HepG2 (cell line): Measurements from ENCODE around the gene RSPRY1. TPM values are rescaled to one million over a fixed set of nuclear protein-coding genes. Genes with fewer than 3 reads are reported as not detected.

Experiments
- ATAC-seq: fragments of 200-7000 bp; cut with Tn5 transposase; 3 replicates; pipeline ENCODE4 v1.9.1; 2020; ENCODE audit warnings: mild to moderate bottlenecking, moderate library complexity
- BruUV-seq: library from RNA; stranded (reverse); fragments of 400-500 nt; replicated peaks from 2 replicates; lab custom pipeline; 2021; lab: Mats Ljungman, UMichigan
- CTCF ChIA-PET: fragments of 300-600 bp; formaldehyde crosslinking; extraction: SDS; loops from one replicate; lab custom pipeline; 2021; ENCODE audit warnings: low total read pairs, inconsistent platforms, low intra/inter-chr PET ratio; lab: Yijun Ruan, JAX
- POLR2A ChIA-PET: fragments of 350-600 bp; sonication (Branson Sonifier 250); formaldehyde crosslinking; loops from one replicate; lab custom pipeline; 2020; ENCODE audit warnings: antibody characterized with exemption, inconsistent platforms; lab: Yijun Ruan, JAX
- DNase-seq: peaks from one replicate; pipeline ENCODE4 v3.0.0-alpha.2; 2015; ENCODE audit warnings: low spot score
- FAIRE-seq: peaks from 3 replicates; lab custom pipeline; 2011; peaks lifted over from hg19 to GRCh38; lab: Jason Lieb, UNC
- H2AFZ ChIP-seq: one replicate; pipeline ENCODE4 v1.6.1; 2011; ENCODE audit warnings: low read length, inconsistent platforms
- H3K27ac ChIP-seq: fragments of 300-600 bp; 3 replicates; pipeline ENCODE4 v1.8.0; 2011; ENCODE audit warnings: mixed run types, mild to moderate bottlenecking, mixed read lengths, low read length, inconsistent platforms; ENCODE audit not compliant: insufficient read depth; ENCODE audit errors: extremely low read length
- H3K27me3 ChIP-seq, 2 experiments: fragments of 200-600 bp in 1 of 2; 2 replicates in 1 of 2; 3 replicates in 1 of 2; pipeline versions ENCODE4 v1.6.0 to v1.8.0; 2011; ENCODE audit warnings: low read length in 2 of 2, mild to moderate bottlenecking in 2 of 2, moderate library complexity in 2 of 2, inconsistent platforms in 1 of 2; ENCODE audit not compliant: insufficient read depth in 2 of 2, control insufficient read depth in 1 of 2
- H3K36me3 ChIP-seq, 2 experiments: fragments of 200-600 bp in 1 of 2; replicated peaks in 1 of 2; 2 replicates in 1 of 2; 3 replicates in 1 of 2; pipeline versions ENCODE4 v1.5.1 to v1.8.0; 2011; ENCODE audit warnings: low read length in 2 of 2, inconsistent platforms in 1 of 2; ENCODE audit not compliant: insufficient read depth in 2 of 2, control insufficient read depth in 1 of 2
- H3K4me1 ChIP-seq: 2 replicates; pipeline ENCODE4 v1.5.1; 2012; ENCODE audit warnings: low read length, inconsistent platforms; ENCODE audit not compliant: insufficient read depth
- H3K4me2 ChIP-seq: 2 replicates; pipeline ENCODE4 v1.6.0; 2011; ENCODE audit warnings: low read depth, low read length, inconsistent platforms
- H3K4me3 ChIP-seq, 3 experiments: fragments of 200-600 bp in 1 of 3; sonication (generic), shearing (Covaris generic) in 1 of 3; replicated peaks in 1 of 3; 2 replicates each; pipeline ENCODE4 v1.5.1; 2011 to 2016; ENCODE audit warnings: low read length in 3 of 3, inconsistent platforms in 2 of 3, low read depth in 2 of 3, mild to moderate bottlenecking in 2 of 3, control low read depth in 1 of 3, mixed read lengths in 1 of 3; ENCODE audit not compliant: insufficient read depth in 1 of 3
- H3K79me2 ChIP-seq: one replicate; pipeline ENCODE4 v1.6.1; 2011; ENCODE audit warnings: low read length, inconsistent platforms; ENCODE audit not compliant: insufficient read depth
- H3K9ac ChIP-seq: 2 replicates; pipeline ENCODE4 v1.6.0; 2011; ENCODE audit warnings: mild to moderate bottlenecking, low read depth, low read length, inconsistent platforms; ENCODE audit not compliant: insufficient read depth
- H3K9me3 ChIP-seq: 2 replicates; pipeline ENCODE4 v1.5.1; 2012; ENCODE audit warnings: mild to moderate bottlenecking, low read length
- H4K20me1 ChIP-seq: 2 replicates; pipeline ENCODE4 v1.6.0; 2011; ENCODE audit warnings: inconsistent platforms, mild to moderate bottlenecking, low read length, moderate library complexity; ENCODE audit not compliant: insufficient read depth
- ATM ChIP-seq: fragments of 450-650 bp; IDR thresholded peaks from 2 replicates; pipeline ENCODE4 v1.7.1; 2017; ENCODE audit warnings: mild to moderate bottlenecking, borderline replicate concordance
- CBFB ChIP-seq: sonication (generic); formaldehyde crosslinking; IDR thresholded peaks from 2 replicates; pipeline ENCODE4 v1.4.0; 2020; ENCODE audit warnings: missing genetic modification reagents
- CBX2 ChIP-seq, 2 experiments: fragments of 200-600 bp in 1 of 2; sonication (generic); formaldehyde crosslinking in 1 of 2; IDR thresholded peaks; 2 replicates each; pipeline versions ENCODE4 v1.7.0 to v1.8.1; 2018 to 2022; ENCODE audit warnings: low read depth in 2 of 2, low read length in 1 of 2, mild to moderate bottlenecking in 1 of 2, missing genetic modification reagents in 1 of 2
- CEBPG ChIP-seq: IDR thresholded peaks from 2 replicates; pipeline ENCODE4 v1.6.1; 2016
- CREB1 ChIP-seq, 2 experiments: fragments of 450-650 bp in 1 of 2; IDR thresholded peaks; 2 replicates each; pipeline ENCODE4 v1.6.1; 2016 to 2017; ENCODE audit warnings: control low read depth in 1 of 2, mild to moderate bottlenecking in 1 of 2, missing compliant biosample characterization in 1 of 2, missing genetic modification characterization in 1 of 2
- ETV6 ChIP-seq: sonication (generic); formaldehyde crosslinking; conservative IDR thresholded peaks from 2 replicates; pipeline ENCODE4 v1.4.0; 2020; ENCODE audit warnings: missing genetic modification reagents
- KDM5B ChIP-seq: sonication (generic); formaldehyde crosslinking; IDR thresholded peaks from 2 replicates; pipeline ENCODE4 v1.4.0; 2020; ENCODE audit warnings: missing genetic modification reagents, mild to moderate bottlenecking, borderline replicate concordance
- LCORL ChIP-seq, 2 experiments: fragments of 450-650 bp in 1 of 2; sonication (generic) in 1 of 2; formaldehyde crosslinking in 1 of 2; IDR thresholded peaks; 2 replicates each; pipeline versions ENCODE4 v1.5.0 to v1.6.1; 2017 to 2020; ENCODE audit warnings: antibody characterized with exemption in 1 of 2, missing genetic modification reagents in 1 of 2
- RFX3 ChIP-seq: IDR thresholded peaks from 2 replicates; pipeline ENCODE4 v1.6.1; 2016; ENCODE audit warnings: missing biosample characterization, missing genetic modification reagents
- TCF12 ChIP-seq, 2 experiments: fragments of 450-650 bp in 1 of 2; sonication (generic) in 1 of 2; formaldehyde crosslinking in 1 of 2; IDR thresholded peaks; 2 replicates each; pipeline versions ENCODE4 v1.6.1 to v1.8.0; 2017 to 2022; ENCODE audit warnings: antibody characterized with exemption in 1 of 2, mild to moderate bottlenecking in 1 of 2, missing genetic modification reagents in 1 of 2, moderate library complexity in 1 of 2
- TOE1 ChIP-seq: sonication (generic); formaldehyde crosslinking; IDR thresholded peaks from 2 replicates; pipeline ENCODE4 v1.4.0; 2020; ENCODE audit warnings: mild to moderate bottlenecking, missing genetic modification reagents
- YEATS2 ChIP-seq: sonication (generic); formaldehyde crosslinking; IDR thresholded peaks from 2 replicates; pipeline ENCODE4 v1.4.0; 2020; ENCODE audit warnings: missing genetic modification reagents, borderline replicate concordance
- ZNF20 ChIP-seq: sonication (generic); formaldehyde crosslinking; IDR thresholded peaks from 2 replicates; pipeline ENCODE4 v1.4.0; 2020; ENCODE audit warnings: mild to moderate bottlenecking, moderate library complexity, missing genetic modification reagents
- ZNF460 ChIP-seq: sonication (generic); formaldehyde crosslinking; IDR thresholded peaks from 2 replicates; pipeline ENCODE4 v1.5.1; 2020; ENCODE audit warnings: missing genetic modification reagents, mild to moderate bottlenecking, borderline replicate concordance
- ZNF772 ChIP-seq: sonication (generic); formaldehyde crosslinking; IDR thresholded peaks from 2 replicates; pipeline ENCODE4 v1.5.0; 2020; ENCODE audit warnings: mild to moderate bottlenecking, missing genetic modification reagents
- ZNF850 ChIP-seq: sonication (generic); formaldehyde crosslinking; conservative IDR thresholded peaks from 2 replicates; pipeline ENCODE4 v1.9.0; 2021; ENCODE audit warnings: mild to moderate bottlenecking, missing genetic modification reagents
- WGBS: methylation state at CpG from one replicate; pipeline ENCODE4 v1.1.6; 2017; ENCODE audit warnings: low lambda C conversion rate; 5-methylcytosine and 5-hydroxymethylcytosine counted together
- in situ Hi-C: cut with HindIII; loops from 2 replicates; pipeline ENCODE4 v1.10.0; 2017; ENCODE audit warnings: low pct_unique_long_range_greater_than_20kb; ENCODE audit not compliant: extremely low pct_ligation_motif_present
- intact Hi-C: fragments of 100-400 bp; cut with micrococcal nuclease; formaldehyde crosslinking; loops from one replicate; pipeline ENCODE4 v1.10.0; 2022; ENCODE audit not compliant: unreplicated experiment
- polyA plus RNA-seq, 8 experiments: library from polyadenylated mRNA; depleted of rRNA in 3 of 8; stranded (reverse) in 7 of 8; unstranded in 1 of 8; fragments of >200 nt; fragmentation: Illumina TruSeq in 4 of 8; extraction: Trizol in 4 of 8; gene quantifications; 2 replicates each; pipeline versions ENCODE4 v1.2.1 to v1.2.3, GENCODE V29; 2011 to 2016; ENCODE audit warnings: low read depth in 4 of 8, missing spikeins in 1 of 8, mixed read lengths in 1 of 8; ENCODE audit not compliant: insufficient read depth in 1 of 8
- total RNA-seq, 5 experiments: library from RNA; depleted of rRNA; stranded (reverse); fragments of >200 nt; fragmentation: Illumina TruSeq; extraction: Trizol; gene quantifications; 2 replicates each; pipeline ENCODE4 v1.2.3, GENCODE V29; 2016; ENCODE audit warnings: low read depth in 1 of 5
- TF ChIP-seq, protein P1 (sequence below): sonication (generic); formaldehyde crosslinking; IDR thresholded peaks from 2 replicates; pipeline ENCODE4 v1.5.1; 2020; ENCODE audit warnings: missing genetic modification reagents, mild to moderate bottlenecking, borderline replicate concordance
- TF ChIP-seq, protein P2 (sequence below): sonication (generic); formaldehyde crosslinking; IDR thresholded peaks from 2 replicates; pipeline ENCODE4 v1.4.0; 2020; ENCODE audit warnings: missing genetic modification reagents
- TF ChIP-seq, protein P3 (sequence below): sonication (generic); formaldehyde crosslinking; IDR thresholded peaks from 2 replicates; pipeline ENCODE4 v1.4.0; 2020; ENCODE audit warnings: missing genetic modification reagents

RSPRY1 gene
- total and polyA plus RNA-seq, 2 of the 13 experiments (the other 11 are each of a cell fraction or from before 2014, with no cell fraction given), result 53.4 to 61.0 TPM

DNA sequence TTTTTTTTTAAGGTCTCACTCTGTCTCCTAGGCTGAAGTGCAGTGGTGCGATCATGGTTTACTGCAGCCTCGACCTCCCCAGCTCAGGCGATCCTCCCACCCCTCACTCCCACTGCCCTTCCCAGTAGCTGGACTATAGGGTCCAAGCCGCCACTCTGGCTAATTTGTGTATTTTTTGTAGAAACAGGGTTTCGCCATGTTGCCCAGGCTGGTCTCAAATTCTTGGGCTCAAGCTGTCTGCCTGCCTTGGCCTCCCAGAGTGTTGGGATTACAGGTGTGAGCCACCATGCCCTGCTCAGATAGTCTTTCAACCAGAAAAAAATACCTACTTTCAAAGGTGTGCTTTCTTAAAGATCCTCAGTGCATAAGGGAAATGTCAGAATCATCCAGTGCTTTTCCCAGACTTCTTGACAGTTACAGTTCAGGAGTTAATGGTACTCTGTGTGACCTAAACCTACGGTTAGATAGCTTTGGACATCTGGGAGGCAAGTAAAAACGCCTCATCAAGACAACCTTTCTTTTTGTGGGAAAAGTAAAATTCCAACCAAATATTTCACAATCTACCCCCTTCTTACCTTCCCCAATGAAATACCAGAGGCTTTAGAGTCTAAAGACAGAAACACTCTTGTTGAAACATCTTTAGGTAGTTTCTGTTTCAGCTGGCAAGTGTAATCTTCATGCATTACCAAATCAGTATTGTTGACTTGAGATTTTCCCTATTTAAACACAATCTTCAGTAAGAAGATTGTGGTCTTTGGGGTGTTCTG is 6.8 kb downstream of the RSPRY1 start:
- POLR2A ChIA-PET, result interaction anchor here (1.6 kb wide), 1 partner anchor 59 kb away, joined by 3 read pairs; no protein-coding TSS in a partner anchor
- H3K9me3 ChIP-seq, result no peaks in the 10 kb centered on the region
- H3K27me3 ChIP-seq, result no peaks in the 10 kb centered on the region; a peak in 1 of 5 replicates
- peak; percentile 21 for DNase-seq
- ATAC-seq, result no peak
- in situ Hi-C loops, result no loop called here
- peaks cover 94% of the 10 kb centered on the region for H3K4me1 ChIP-seq
- CTCF ChIA-PET, result no interaction called here
- H3K27ac ChIP-seq, result peak overlapping the region; percentile 56
- peak overlapping the region; percentile 37 for H3K4me2 ChIP-seq
- BruUV-seq, result no TSS peak
- H3K9ac ChIP-seq, result peak overlapping the region; percentile 0; the same call in 1 of the 2 replicates
- no peak overlapping the region for H2AFZ ChIP-seq
- WGBS, result 41% methylated on average over 7 of the region's 7 CpGs
- peak overlapping the region in 1 of 3 experiments; percentile 23; a peak in 2 of 6 replicates for H3K4me3 ChIP-seq
- intact Hi-C loops, result no loop called here
- H3K79me2 ChIP-seq, result peaks cover 98% of the 10 kb centered on the region
- FAIRE-seq, result peak; percentile 30
- peaks cover 52% of the 10 kb centered on the region for H4K20me1 ChIP-seq
- H3K36me3 ChIP-seq, result peaks cover 2 to 14% of the 10 kb centered on the region in 2 experiments; a peak in 4 of 5 replicates
- TF ChIP-seq, protein P1, sequence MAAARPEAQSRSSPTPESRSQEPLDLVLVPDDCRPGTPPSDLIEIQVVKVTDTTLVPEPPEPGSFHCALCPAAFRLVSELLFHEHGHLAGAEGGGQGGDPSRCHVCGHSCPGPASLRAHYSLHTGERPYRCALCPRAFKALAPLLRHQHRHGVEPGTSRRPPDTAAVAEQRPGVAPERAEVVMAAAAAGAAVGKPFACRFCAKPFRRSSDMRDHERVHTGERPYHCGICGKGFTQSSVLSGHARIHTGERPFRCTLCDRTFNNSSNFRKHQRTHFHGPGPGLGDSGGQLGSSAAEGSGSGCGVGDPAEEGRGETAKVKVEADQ (CRISPR knock-in tag), result no peak
- TF ChIP-seq ZNF460 (CRISPR knock-in tag) (peak; percentile 86), TCF12 (IDR thresholded peaks at IDR 0.05) (no peak), TCF12 (CRISPR knock-in tag; IDR thresholded peaks at IDR 0.05) (no peak), CBFB (CRISPR knock-in tag) (no peak), ATM (no peak), ZNF20 (CRISPR knock-in tag) (no peak), CREB1 (IDR thresholded peaks at IDR 0.05) (no peak), CREB1 (CRISPR knock-in tag; IDR thresholded peaks at IDR 0.05) (0 out of 2 replicates have a peak, but pooled peaks have one; percentile 34), ZNF772 (CRISPR knock-in tag) (no peak), ETV6 (CRISPR knock-in tag) (no peak), RFX3 (CRISPR knock-in tag) (no peak), YEATS2 (CRISPR knock-in tag) (no peak), TOE1 (CRISPR knock-in tag) (no peak), ZNF850 (no peak), LCORL (IDR thresholded peaks at IDR 0.05) (no peak), LCORL (CRISPR knock-in tag; IDR thresholded peaks at IDR 0.05) (0 out of 2 replicates have a peak, but pooled peaks have one; percentile 4), KDM5B (CRISPR knock-in tag) (no peak), CBX2 (IDR thresholded peaks at IDR 0.05; ENCODE audit: low read depth, low read length) (no peak), CBX2 (CRISPR knock-in tag; IDR thresholded peaks at IDR 0.05; ENCODE audit: low read depth) (no peak), CEBPG (peak; percentile 37; the same call in 1 of the 2 replicates)
- TF ChIP-seq, protein P2, sequence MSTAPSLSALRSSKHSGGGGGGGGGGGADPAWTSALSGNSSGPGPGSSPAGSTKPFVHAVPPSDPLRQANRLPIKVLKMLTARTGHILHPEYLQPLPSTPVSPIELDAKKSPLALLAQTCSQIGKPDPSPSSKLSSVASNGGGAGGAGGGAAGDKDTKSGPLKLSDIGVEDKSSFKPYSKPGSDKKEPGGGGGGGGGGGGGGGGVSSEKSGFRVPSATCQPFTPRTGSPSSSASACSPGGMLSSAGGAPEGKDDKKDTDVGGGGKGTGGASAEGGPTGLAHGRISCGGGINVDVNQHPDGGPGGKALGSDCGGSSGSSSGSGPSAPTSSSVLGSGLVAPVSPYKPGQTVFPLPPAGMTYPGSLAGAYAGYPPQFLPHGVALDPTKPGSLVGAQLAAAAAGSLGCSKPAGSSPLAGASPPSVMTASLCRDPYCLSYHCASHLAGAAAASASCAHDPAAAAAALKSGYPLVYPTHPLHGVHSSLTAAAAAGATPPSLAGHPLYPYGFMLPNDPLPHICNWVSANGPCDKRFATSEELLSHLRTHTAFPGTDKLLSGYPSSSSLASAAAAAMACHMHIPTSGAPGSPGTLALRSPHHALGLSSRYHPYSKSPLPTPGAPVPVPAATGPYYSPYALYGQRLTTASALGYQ (CRISPR knock-in tag), result no peak
- TF ChIP-seq, protein P3, sequence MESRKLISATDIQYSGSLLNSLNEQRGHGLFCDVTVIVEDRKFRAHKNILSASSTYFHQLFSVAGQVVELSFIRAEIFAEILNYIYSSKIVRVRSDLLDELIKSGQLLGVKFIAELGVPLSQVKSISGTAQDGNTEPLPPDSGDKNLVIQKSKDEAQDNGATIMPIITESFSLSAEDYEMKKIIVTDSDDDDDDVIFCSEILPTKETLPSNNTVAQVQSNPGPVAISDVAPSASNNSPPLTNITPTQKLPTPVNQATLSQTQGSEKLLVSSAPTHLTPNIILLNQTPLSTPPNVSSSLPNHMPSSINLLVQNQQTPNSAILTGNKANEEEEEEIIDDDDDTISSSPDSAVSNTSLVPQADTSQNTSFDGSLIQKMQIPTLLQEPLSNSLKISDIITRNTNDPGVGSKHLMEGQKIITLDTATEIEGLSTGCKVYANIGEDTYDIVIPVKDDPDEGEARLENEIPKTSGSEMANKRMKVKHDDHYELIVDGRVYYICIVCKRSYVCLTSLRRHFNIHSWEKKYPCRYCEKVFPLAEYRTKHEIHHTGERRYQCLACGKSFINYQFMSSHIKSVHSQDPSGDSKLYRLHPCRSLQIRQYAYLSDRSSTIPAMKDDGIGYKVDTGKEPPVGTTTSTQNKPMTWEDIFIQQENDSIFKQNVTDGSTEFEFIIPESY (CRISPR knock-in tag), result peak; percentile 91
